ENCODE measurements around the gene GGCX. TPM values are rescaled to one million over a fixed set of nuclear protein-coding genes. Genes with fewer than 3 reads are reported as not detected.
A peak's percentile ranks its signal among the peaks of the same experiment; 100 is the strongest.

GGCX gene
- total and polyA plus RNA-seq, 2 of the 13 experiments (the other 11 are each of a cell fraction or from before 2014, with no cell fraction given) = 72.5 to 103 TPM

DNA sequence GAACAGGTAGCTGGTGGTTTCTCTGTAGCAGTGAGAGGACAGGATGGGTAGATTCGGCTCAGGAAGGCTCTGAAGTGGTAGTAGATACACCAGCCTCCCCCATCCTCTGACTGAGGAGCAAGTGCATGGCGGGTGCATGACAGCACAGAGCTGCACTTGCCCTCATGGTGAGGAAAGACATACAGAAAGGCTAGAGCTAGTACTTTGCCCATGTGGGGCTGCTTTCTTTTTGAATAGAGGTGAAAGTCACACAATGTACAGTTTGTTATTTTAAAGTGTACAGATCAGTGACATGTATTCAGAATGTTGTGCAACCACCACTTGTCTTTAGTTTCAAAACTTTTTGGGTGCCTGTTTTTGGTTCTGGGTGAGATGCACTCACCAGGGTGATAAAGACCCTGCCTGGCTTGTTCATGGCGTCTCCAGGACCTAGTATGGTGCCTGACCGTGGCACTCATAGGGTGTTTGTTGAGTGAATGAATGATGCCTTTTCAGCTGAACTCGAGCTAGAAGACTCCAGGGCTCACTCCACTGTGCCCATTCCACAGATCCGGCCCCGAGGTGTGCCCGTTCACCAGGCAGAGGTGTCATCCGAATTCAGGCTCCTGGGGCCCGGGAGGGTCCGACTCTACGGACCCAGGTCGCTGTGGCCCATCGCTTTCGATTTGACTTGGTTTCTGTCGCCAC is 22.5 kb upstream of the GGCX start (continued):
- TF ChIP-seq RXRA (CRISPR knock-in tag; IDR thresholded peaks at IDR 0.05) (no peak), NFIC (IDR thresholded peaks at IDR 0.05; ENCODE audit: low read length) (no peak), ZSCAN20 (CRISPR knock-in tag; IDR thresholded peaks at IDR 0.05; ENCODE audit: borderline replicate concordance) (no peak), REL (CRISPR knock-in tag; conservative IDR thresholded peaks at IDR 0.05) (no peak), SMAD1 (CRISPR knock-in tag; IDR thresholded peaks at IDR 0.05; ENCODE audit: borderline replicate concordance, low read depth) (no peak)
- TF ChIP-seq, protein P1, sequence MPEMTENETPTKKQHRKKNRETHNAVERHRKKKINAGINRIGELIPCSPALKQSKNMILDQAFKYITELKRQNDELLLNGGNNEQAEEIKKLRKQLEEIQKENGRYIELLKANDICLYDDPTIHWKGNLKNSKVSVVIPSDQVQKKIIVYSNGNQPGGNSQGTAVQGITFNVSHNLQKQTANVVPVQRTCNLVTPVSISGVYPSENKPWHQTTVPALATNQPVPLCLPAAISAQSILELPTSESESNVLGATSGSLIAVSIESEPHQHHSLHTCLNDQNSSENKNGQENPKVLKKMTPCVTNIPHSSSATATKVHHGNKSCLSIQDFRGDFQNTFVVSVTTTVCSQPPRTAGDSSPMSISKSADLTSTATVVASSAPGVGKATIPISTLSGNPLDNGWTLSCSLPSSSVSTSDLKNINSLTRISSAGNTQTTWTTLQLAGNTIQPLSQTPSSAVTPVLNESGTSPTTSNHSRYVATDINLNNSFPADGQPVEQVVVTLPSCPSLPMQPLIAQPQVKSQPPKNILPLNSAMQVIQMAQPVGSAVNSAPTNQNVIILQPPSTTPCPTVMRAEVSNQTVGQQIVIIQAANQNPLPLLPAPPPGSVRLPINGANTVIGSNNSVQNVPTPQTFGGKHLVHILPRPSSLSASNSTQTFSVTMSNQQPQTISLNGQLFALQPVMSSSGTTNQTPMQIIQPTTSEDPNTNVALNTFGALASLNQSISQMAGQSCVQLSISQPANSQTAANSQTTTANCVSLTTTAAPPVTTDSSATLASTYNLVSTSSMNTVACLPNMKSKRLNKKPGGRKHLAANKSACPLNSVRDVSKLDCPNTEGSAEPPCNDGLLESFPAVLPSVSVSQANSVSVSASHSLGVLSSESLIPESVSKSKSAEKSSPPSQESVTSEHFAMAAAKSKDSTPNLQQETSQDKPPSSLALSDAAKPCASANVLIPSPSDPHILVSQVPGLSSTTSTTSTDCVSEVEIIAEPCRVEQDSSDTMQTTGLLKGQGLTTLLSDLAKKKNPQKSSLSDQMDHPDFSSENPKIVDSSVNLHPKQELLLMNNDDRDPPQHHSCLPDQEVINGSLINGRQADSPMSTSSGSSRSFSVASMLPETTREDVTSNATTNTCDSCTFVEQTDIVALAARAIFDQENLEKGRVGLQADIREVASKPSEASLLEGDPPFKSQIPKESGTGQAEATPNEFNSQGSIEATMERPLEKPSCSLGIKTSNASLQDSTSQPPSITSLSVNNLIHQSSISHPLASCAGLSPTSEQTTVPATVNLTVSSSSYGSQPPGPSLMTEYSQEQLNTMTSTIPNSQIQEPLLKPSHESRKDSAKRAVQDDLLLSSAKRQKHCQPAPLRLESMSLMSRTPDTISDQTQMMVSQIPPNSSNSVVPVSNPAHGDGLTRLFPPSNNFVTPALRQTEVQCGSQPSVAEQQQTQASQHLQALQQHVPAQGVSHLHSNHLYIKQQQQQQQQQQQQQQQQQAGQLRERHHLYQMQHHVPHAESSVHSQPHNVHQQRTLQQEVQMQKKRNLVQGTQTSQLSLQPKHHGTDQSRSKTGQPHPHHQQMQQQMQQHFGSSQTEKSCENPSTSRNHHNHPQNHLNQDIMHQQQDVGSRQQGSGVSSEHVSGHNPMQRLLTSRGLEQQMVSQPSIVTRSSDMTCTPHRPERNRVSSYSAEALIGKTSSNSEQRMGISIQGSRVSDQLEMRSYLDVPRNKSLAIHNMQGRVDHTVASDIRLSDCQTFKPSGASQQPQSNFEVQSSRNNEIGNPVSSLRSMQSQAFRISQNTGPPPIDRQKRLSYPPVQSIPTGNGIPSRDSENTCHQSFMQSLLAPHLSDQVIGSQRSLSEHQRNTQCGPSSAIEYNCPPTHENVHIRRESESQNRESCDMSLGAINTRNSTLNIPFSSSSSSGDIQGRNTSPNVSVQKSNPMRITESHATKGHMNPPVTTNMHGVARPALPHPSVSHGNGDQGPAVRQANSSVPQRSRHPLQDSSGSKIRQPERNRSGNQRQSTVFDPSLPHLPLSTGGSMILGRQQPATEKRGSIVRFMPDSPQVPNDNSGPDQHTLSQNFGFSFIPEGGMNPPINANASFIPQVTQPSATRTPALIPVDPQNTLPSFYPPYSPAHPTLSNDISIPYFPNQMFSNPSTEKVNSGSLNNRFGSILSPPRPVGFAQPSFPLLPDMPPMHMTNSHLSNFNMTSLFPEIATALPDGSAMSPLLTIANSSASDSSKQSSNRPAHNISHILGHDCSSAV (CRISPR knock-in tag; IDR thresholded peaks at IDR 0.05; ENCODE audit: borderline replicate concordance) = no peak
- TF ChIP-seq, protein P2, sequence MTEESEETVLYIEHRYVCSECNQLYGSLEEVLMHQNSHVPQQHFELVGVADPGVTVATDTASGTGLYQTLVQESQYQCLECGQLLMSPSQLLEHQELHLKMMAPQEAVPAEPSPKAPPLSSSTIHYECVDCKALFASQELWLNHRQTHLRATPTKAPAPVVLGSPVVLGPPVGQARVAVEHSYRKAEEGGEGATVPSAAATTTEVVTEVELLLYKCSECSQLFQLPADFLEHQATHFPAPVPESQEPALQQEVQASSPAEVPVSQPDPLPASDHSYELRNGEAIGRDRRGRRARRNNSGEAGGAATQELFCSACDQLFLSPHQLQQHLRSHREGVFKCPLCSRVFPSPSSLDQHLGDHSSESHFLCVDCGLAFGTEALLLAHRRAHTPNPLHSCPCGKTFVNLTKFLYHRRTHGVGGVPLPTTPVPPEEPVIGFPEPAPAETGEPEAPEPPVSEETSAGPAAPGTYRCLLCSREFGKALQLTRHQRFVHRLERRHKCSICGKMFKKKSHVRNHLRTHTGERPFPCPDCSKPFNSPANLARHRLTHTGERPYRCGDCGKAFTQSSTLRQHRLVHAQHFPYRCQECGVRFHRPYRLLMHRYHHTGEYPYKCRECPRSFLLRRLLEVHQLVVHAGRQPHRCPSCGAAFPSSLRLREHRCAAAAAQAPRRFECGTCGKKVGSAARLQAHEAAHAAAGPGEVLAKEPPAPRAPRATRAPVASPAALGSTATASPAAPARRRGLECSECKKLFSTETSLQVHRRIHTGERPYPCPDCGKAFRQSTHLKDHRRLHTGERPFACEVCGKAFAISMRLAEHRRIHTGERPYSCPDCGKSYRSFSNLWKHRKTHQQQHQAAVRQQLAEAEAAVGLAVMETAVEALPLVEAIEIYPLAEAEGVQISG (CRISPR knock-in tag; IDR thresholded peaks at IDR 0.05) = no peak; the same call in 1 of the 2 replicates
- TF ChIP-seq, protein P3, sequence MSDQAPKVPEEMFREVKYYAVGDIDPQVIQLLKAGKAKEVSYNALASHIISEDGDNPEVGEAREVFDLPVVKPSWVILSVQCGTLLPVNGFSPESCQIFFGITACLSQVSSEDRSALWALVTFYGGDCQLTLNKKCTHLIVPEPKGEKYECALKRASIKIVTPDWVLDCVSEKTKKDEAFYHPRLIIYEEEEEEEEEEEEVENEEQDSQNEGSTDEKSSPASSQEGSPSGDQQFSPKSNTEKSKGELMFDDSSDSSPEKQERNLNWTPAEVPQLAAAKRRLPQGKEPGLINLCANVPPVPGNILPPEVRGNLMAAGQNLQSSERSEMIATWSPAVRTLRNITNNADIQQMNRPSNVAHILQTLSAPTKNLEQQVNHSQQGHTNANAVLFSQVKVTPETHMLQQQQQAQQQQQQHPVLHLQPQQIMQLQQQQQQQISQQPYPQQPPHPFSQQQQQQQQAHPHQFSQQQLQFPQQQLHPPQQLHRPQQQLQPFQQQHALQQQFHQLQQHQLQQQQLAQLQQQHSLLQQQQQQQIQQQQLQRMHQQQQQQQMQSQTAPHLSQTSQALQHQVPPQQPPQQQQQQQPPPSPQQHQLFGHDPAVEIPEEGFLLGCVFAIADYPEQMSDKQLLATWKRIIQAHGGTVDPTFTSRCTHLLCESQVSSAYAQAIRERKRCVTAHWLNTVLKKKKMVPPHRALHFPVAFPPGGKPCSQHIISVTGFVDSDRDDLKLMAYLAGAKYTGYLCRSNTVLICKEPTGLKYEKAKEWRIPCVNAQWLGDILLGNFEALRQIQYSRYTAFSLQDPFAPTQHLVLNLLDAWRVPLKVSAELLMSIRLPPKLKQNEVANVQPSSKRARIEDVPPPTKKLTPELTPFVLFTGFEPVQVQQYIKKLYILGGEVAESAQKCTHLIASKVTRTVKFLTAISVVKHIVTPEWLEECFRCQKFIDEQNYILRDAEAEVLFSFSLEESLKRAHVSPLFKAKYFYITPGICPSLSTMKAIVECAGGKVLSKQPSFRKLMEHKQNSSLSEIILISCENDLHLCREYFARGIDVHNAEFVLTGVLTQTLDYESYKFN (CRISPR knock-in tag; conservative IDR thresholded peaks at IDR 0.05) = peak; percentile 49; the same call in 1 of the 2 replicates
- TF ChIP-seq, protein P4, sequence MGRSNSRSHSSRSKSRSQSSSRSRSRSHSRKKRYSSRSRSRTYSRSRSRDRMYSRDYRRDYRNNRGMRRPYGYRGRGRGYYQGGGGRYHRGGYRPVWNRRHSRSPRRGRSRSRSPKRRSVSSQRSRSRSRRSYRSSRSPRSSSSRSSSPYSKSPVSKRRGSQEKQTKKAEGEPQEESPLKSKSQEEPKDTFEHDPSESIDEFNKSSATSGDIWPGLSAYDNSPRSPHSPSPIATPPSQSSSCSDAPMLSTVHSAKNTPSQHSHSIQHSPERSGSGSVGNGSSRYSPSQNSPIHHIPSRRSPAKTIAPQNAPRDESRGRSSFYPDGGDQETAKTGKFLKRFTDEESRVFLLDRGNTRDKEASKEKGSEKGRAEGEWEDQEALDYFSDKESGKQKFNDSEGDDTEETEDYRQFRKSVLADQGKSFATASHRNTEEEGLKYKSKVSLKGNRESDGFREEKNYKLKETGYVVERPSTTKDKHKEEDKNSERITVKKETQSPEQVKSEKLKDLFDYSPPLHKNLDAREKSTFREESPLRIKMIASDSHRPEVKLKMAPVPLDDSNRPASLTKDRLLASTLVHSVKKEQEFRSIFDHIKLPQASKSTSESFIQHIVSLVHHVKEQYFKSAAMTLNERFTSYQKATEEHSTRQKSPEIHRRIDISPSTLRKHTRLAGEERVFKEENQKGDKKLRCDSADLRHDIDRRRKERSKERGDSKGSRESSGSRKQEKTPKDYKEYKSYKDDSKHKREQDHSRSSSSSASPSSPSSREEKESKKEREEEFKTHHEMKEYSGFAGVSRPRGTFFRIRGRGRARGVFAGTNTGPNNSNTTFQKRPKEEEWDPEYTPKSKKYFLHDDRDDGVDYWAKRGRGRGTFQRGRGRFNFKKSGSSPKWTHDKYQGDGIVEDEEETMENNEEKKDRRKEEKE (IDR thresholded peaks at IDR 0.05) = no peak

Data from HepG2 (cell line).